ENCODE measurements around the gene ATP23.

ATP23 gene

GRCh38 chr12:57941165-57941894, at the start of gene ATP23:
TSS of gene ATP23 (plus strand) at chr12:57941567. CDS start at chr12:57941702, 135 bp downstream.
- peak; percentile 94 for DNase-seq (ENCODE audit: low read depth)

- no peak for DNase-seq (ENCODE audit: low read depth)
These were observed 49.0 kb upstream of the ATP23 start for GRCh38 chr12:57892232-57892972.

- DNase-seq (ENCODE audit: low read depth), result peak; percentile 81
These were observed 47.7 kb upstream of the ATP23 start for GRCh38 chr12:57893431-57894353.

GRCh38 chr12:57894399-57895292, 46.7 kb upstream of the ATP23 start:
- DNase-seq (ENCODE audit: low read depth), result no peak

GRCh38 chr12:57895389-57896114, 45.8 kb upstream of the ATP23 start:
- peak; percentile 36 for DNase-seq (ENCODE audit: low read depth)

- DNase-seq (ENCODE audit: low read depth), result peak; percentile 51
These were observed 45.3 kb upstream of the ATP23 start for GRCh38 chr12:57896115-57896433.

- DNase-seq (ENCODE audit: low read depth), result peak; percentile 65
These were observed 44.7 kb upstream of the ATP23 start for GRCh38 chr12:57896434-57897201.

GRCh38 chr12:57897286-57897974, 43.9 kb upstream of the ATP23 start:
- no peak for DNase-seq (ENCODE audit: low read depth)

- no peak for DNase-seq (ENCODE audit: low read depth)
These were observed 42.9 kb upstream of the ATP23 start for GRCh38 chr12:57898308-57898970.

- DNase-seq (ENCODE audit: low read depth), result peak; percentile 73
These were observed 42.2 kb upstream of the ATP23 start for GRCh38 chr12:57899010-57899662.

- DNase-seq (ENCODE audit: low read depth), result no peak
These were observed 38.8 kb upstream of the ATP23 start for GRCh38 chr12:57902478-57902969.

- no peak for DNase-seq (ENCODE audit: low read depth)
These were observed 36.9 kb upstream of the ATP23 start for GRCh38 chr12:57904426-57904825.

- DNase-seq (ENCODE audit: low read depth), result peak; percentile 93
These were observed 36.2 kb upstream of the ATP23 start for GRCh38 chr12:57904848-57905811.

GRCh38 chr12:57905812-57906475, 35.4 kb upstream of the ATP23 start:
- DNase-seq (ENCODE audit: low read depth), result no peak

- DNase-seq (ENCODE audit: low read depth), result no peak
These were observed 34.5 kb upstream of the ATP23 start for GRCh38 chr12:57906821-57907220.

GRCh38 chr12:57907281-57907680, 34.1 kb upstream of the ATP23 start:
- DNase-seq (ENCODE audit: low read depth), result peak; percentile 58

Measured in ELR (cell line).